Fibroblast of skin of scalp (primary cell): ENCODE results near the gene SLC9A1.

Experiments
- DNase-seq: peaks from one replicate; pipeline ENCODE4 v3.0.0-alpha.2; 2013

Gene SLC9A1

DNA sequence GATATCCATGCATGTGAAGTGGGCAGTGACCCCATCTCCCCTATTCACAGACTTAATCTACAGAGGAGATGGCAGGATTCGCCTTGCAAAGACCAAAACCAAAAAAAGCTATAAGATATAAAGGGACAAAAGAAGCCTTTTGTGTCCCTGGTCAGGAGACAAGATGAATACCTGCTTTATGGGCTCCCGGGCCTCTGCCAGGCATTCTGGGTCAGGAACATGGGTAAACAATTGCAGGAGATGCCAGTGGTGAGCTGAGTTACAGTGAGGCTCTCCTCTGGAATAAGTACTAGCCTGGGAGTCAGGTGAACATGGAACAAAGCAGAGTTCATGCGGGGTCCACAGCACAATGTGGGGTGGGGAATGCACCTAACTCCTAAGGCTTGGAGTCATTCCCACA lies 4.7 kb downstream of the SLC9A1 start:
- DNase-seq = no peak

DNA sequence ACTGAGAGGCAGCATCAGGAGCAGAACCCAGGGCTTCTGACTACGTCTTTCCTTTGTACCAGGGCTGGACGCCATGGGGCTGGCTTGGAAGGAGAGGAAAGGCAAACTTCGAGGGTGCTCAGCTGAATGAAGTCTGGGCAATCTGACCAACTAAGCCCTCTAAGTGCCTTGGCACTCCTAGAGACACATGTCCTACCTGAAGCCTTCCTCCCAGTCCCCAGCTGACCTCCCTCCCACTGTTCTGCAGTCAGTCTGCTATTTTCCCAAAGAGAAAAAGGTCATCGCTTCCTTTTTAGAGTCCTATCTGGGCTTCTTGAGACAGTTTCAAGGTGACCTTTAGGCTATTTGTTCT lies 5.2 kb downstream of the SLC9A1 start:
- no peak for DNase-seq

DNA sequence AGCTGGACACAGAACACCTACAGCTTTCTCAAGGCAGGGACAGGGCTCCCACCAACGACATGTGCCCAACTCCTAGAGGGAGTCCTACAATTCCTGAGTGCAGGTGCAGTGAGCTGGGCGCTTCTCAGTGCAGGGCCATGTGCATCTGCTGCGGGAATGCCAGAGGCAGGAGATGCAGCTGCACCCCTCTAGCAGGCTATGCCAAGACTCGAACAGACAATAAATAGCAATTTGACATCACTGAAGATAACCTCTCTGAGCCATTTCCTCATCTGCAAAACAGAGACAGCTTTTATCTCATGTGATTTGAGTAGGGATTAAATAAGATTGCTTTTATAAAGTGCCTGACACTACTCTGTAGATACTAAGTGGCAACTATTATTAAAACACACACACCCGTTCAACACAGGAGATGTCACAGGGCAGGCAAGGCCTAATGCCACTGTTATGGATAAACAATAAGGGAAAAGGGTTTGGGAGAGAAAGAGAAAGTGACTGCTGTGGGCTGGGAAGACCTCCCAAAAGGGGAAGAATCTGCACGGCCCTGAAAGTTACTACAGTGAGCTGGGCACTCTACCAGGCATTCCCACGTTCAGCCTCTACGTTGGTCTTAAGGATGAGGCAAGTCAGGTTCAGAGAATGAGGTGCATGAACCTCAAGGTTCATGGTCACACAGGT lies 5.7 kb downstream of the SLC9A1 start:
- no peak for DNase-seq

DNA sequence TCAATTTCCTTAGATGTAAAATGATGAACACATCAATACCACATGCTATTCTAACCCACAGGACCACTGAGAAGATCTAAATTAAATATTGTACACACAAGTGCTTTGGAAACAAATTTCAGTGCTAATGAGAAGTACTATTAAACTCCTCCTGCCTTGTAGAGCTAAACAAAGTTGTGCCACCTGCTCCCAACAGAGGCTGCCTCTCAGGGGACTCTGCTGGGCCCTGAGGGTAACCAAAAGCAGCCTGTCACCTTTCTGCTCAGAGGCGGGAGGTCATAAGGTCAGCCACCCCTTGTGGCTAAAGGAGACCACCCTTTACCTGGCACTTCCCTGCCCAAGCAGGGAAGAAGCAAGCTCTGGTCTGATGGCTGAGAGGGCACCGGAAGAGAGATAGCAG lies 6.3 kb downstream of the SLC9A1 start:
- no peak for DNase-seq

DNA sequence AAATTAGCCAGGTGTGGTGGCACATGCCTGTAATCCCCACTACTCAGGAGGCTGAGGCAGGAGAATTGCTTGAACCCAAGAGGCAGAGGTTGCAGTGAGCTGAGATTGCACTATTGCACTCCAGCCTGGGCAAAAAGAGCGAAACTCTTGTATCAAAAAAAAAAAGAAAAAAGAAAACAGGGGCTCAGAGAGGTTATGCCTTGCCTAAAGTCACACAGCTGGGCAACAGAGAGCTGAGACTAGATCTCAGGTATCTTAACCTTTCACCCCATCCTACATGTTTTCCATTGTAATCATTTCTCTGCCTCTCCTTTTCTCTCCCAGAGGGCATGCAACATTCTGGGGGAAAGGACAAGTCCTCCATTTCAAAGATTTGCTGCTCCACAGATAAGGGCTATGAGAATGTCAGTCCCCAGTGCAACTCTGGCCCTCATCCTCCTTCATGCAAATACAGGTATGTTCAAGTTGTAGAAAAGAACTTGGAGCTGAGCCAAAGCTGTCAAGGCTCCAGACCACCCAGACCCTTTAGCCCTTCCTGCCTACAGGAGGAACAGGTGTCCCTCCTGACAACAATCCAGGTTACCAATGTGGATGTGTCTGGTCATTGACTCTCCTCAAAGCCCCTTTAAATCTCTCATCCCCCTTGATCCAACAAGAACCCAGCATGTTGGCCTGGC lies 6.9 kb downstream of the SLC9A1 start:
- DNase-seq = no peak

DNA sequence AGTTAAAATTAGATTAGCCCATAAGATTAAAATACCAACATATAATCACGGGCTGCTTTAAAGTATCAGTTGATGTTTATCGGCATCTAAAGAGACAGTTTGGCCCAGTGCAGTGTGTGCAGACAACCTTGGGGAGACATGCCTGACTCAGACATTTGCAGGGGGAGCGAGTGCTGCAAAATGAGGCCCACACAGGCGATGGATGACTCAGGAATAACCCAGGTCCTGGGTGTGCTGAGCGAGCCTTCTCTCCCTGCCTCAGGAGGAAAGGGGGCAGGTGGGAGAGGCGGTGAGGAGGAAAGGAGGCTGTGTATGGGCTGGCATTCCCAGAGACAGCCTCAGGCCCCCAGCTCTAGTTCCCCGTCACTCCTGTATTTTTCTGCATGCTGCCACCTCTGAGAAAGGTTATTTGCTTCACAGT lies 9.0 kb downstream of the SLC9A1 start:
- DNase-seq = peak; percentile 76

DNA sequence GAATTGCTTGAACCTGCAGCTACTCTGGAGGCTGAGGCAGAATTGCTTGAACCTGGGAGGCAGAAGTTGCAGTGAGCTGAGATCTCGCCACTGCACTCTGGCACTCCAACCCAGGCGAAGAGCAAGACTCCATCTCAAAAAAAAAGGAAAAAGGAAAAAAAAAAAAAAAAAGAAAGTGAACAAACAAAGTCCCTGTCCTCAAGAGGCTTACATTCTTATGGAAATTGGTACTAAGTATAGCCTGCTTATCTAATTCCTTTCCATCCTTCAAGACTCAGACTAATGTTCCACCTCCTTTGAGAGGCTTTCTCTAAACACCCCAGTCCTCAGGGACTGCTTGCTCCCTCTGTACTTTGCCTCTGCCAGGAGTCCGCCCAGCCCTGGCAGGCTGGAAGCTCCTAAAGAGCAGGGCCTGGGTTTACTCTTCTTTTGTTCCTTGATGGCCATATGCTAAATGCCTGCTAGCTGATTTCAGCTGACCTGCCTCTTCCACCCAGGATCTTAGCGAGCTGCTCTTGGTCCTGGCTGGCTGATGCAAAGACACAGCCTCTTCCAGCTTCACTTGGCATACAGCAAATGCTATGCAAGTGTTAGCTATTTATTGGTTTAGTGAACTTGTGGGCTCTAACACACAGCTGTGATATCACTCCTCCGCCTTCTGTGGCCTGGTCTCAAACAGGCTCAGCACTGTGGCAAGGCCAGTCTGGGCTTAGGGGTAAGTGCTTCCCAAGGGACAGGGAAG lies 9.8 kb downstream of the SLC9A1 start:
- DNase-seq = peak; percentile 60

DNA sequence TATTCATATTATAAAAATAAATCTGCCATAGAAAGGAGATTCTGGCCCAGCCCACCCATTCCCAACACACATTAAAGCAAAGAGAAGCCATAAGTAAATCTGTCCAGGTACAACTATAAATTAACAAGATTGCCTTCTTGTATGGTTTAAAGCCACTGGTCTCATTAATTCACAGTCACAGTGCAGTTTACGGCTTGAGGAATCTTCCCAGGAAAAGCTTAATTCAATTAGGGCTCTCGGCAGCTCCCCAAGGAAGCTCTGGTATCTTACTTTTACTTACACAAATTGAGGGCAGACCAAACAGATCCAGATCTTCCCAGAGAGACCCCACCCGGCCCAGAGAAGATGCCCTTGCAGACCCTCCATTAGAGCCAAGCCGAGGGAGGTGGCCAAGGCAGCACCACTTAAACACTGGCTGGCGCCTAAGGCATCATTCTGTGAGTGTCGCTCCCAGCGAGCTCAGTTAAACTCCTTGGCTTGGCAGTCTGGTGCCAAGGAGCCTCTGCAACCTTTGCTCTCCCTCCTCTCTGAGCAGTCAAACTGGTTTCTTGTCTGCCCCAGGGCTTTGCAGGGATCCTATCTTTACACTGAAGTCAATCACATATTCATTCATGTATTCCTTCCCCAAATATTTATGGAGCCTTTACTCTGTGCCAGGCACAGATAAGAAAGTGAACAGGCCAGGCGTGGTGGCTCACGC lies 10.7 kb downstream of the SLC9A1 start:
- DNase-seq = no peak

DNA sequence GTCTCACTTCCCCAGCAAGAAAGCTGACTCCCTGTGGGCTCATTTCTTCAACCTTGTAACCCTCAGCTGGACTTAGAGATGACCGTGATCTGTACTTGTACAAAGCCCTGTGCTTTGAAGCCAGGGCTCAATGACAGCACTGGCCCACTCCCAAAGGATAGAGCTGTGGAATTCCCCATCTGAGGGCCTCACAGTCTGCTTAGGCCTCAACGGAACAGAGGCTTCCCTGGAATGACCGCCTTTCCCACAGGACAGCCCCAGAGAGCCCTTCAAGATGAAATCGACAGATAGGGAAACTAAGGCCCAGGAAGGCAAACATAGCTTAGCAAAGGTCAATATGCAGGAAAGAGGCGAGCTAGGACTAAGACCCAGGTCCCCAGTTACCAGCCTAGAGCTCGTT lies 11.5 kb downstream of the SLC9A1 start:
- no peak for DNase-seq

DNA sequence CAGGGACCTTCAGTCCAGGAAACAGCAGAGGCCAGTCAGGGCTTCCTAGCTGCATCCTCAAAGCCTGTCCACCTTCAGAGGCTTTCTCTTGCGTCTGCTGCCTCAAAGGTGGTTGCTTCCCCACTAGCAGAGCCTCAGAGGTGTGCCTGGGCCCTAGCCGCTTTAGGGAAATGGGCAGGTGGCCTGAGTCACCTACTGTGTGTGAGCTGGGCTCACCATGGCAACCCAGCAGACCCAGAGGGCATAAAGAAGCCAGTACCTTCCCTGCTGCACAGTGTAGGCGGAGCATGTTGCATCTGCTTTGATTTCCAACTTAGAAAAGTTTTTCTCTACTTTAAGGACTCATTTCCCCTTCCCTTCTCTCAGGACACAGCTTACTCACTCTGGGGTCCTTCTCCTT lies 12.5 kb downstream of the SLC9A1 start:
- DNase-seq = no peak

DNA sequence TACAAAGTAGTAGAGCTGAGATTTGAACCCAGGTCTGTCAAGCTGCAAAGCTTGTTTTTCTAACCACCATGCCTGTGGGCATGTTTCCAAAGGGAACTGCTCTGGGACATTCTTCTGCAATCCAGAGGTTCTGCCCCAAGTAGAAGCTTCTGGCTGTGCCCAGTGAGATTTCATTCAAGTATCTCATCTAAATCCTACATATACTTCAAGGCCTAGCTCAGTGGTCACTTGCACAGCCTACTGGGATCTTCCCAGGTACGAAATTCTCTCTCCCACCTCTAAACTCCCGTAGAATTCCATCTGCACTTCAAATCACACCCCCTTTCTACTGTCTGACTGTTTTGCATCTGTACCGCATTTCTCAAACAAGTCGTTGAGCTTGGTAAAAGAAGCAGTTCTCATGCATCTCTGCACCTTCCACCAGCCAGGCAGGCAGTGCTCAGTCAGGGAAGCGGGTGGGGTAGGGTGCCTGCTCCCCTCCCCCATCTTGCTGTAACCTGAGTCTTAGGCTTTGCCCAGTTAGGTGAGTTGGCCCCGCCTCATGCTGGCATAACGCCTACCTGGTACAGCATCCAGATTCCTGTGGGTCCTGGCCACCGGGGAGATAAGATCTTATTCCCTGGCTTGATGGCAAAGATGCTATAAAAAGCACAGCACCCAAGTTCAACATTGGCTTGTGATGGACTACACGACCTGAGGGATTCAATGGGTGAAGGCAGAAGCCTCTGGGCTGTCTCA lies 13.5 kb downstream of the SLC9A1 start:
- no peak for DNase-seq

DNA sequence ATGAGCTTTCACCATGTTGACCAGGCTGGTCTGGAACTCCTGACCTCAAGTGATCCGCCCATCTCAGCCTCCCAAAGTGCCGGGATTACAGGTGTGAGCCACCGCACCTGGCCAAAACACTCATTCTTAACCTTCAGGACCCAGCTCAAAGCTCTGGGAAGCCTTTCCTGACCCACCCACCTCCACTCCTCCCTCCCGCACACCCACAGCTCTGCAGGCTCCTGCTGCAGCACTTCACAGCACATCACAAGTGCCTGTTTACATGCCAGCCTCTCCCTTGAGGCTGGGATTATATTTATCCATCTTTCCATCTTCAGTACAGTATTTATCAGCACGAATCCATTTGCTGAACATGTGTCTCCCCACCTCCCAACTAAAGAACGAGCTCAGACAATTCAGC lies 14.9 kb downstream of the SLC9A1 start:
- DNase-seq = no peak

DNA sequence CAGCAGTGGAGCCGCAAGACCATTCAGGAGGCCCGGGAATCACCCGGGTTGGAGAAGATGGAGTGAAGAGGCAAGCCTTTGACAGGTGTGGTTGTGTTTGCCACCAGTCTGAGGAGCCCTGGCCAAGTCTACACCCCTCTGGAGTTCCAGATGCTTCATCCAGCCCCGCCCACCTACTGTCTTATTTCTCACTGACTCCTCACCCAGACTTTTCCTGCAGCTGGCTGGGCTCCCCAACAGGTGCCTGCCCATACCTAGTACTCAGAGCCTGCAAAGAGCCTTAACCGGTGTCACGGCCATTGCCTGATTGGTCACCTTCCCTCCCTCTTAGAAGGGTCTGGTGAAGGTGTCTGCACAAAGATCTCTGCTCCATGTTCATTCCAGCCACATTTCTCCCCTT lies 16.0 kb downstream of the SLC9A1 start:
- DNase-seq = no peak

DNA sequence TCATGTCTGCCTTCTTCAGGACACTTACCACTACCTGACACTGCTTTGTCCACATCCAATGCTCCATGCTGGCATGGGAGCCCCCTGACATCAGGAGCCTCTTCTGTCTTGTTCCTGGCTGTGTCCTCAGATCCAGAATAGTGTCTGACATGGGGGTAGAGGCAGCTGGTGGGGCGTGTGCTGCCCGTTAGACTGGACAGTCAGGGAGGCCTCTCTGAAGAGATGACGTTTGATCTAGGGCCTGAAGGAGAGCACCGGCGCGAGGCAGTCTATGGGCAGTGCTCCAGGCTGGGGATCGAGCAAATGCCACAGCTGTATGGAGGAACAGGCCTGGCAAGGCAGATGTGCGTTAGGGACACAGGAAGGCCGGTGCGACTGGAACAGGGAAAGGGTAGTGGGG lies 16.6 kb downstream of the SLC9A1 start:
- DNase-seq = no peak

DNA sequence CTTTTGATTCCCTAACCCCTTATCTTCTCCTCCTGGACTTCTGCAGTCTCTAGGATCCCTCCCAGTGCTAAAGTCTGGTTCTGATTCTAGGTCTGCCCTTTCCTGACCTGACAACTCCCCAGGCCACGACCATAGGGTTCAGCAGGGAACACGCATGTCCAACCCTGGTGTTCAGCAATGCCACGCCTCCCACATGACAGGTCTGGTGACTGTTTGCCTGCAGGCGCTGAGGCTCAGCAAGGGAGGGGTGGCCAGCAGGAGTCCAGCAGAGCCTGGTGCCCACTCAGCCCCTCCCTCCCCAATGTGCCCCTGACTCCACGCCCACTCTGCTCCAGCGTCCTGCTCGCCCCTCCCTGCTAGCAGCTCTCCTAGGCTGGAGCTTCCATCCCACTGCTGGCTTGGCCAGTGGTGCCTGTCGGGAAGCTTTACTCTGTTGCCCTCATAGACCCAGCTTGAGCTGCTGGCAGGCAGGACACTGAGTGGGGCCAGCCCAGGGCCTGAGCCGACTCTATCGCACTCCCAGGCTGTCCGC lies 17.3 kb downstream of the SLC9A1 start:
- DNase-seq = no peak

DNA sequence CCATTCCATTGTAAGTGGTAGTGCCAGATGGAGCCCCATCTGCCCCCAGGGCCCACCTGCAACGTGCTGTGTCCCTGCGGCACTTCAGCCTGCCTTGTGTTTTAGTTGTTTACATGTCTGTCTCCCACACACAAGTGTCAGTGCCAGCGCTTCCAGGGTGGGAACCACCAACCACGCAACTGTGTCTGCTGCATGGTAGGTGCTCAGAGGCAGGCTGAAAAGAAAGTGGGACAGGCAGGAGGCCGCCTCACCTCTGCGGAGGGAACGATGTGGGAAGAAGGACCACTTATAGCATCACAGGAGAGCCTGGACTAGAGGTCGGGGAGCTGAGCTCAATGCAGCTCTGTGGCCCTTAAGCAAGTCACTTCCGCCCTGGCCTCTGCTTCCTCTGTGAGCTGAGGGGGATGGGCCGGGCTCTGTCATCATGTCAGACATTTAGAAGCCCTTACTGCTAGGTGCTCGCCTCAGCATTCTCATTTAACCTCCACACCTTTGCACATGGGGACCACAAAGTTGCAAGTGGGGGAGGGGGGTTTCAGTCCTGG lies 17.9 kb downstream of the SLC9A1 start:
- DNase-seq = no peak

DNA sequence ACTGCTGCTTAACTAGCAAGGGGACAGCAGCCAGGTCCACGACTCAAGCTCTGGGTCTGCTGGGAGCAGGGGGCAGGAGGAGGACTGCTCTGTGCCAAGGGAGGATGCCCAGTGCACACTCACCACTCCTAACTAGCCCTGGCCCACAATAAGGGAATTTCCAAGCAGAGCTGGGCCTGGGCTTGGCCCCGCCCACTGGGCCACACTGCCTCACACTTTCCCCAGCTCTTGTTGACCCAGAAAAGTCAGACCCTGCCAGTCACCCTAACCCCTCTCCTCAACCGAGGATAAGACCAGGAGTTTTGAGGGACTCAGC lies 18.7 kb downstream of the SLC9A1 start:
- no peak for DNase-seq

DNA sequence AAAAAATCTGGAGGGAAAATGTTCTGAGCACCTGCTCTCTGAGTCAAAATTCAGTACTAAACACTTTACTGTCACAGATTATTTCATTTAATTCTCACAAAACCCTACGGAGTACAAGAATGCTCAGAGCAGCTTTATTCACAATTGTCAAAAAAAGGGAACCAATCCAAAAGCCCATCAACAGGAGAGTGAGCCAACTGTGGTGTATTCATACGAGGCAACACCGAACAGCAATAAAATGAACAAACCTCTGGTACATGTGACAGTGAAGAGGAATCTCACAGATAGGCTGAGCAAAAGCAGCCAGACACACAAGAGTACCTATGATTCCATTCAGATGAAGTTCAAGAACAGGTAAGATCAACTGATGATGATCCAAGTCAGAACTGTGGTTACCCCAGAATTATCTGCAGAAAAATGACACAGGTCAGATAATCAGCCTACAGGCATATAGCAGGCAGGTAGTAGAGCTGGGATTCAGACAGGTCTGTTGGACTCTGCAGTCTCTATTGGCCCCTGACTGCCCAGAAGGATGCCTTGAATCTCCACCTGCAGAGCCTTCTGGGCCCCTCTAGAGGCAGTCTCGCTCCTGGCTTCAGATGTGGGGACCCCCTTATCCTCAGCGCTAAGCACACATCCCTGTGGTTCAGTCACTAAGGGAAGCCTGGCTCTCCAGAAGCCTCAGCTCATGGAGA lies 19.2 kb downstream of the SLC9A1 start:
- DNase-seq = no peak

DNA sequence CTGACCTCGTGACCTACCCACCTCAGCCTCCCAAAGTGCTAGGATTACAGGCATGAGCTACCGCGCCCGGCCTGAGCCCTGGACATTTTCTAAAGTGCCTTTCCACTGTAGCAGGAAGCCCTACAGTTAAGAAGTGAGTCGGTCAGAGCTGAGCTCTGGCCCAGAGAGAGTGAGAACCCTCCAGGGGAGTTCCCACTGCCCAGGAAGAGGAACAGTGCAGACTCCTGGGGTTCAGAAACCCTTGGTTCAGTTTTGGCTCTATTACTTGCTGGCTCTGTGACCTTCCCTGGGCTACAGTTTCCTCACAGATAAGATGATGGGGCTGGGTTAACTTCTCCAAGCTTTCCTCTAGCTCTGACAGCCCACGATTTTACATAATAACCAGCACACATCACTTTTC lies 20.9 kb downstream of the SLC9A1 start:
- DNase-seq = no peak

DNA sequence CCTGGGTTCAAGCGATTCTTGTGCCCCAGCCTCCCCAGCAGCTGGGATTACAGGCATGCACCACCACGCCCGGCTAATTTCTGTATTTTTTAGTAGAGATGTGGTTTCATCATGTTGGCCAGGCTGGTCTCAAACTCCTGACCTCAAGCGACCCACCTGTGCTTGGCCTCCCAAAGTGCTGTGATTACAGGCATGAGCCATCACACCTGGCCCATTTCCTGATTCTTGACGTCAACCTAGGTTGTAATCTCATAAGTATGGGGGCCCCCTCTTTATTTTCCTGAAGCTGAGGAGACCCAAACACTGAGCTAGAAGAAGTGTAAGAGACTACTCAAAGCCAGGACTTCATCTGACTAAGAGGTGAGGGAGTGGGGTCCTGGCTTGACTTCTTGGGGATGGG lies 21.8 kb downstream of the SLC9A1 start:
- no peak for DNase-seq

DNA sequence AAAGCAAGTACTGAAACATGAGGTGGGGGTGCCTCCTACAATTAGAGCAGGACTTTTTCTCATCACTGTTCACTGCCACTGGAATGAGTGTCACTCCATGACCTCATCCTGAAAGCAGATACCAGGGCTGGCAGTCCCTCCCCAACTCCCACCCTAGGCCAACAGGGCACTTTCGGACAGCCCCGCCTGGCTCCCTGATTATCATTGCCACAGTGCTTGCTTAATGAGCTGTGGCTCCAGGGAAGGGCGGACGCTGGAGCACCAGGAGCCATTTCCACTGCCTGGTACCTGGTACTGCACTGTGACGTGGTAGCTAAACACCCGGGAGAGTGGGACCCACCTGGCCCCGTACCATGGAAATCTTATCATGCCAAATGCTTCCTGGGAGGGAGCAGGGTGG lies 22.3 kb downstream of the SLC9A1 start:
- no peak for DNase-seq

DNA sequence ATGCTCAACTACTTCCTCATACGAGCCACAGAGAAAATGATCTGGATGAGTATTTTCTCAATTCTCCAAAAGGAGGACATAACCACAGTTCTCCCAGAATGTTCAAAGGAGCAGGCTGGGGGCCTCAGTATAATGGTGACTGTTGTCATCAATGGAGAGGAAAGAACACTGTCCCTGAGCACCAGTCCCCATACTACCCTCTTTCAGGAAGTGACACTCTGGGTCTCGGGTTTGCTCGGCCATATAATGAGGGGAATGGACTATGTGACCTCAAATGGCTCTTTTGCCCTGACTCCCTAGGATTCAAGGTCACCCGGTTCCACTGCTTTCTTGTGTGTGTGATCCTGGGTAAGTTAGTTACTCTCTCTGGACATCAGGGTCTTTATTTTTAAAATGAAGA lies 22.8 kb downstream of the SLC9A1 start:
- DNase-seq = no peak
